Measurements from ENCODE around the gene SEMA6B.
A peak's percentile ranks its signal among the peaks of the same experiment; 100 is the strongest.

The SEMA6B gene

GRCh38 chr19:4557144-4557970 is 2.1 kb downstream of the SEMA6B start:
- Histone ChIP-seq H3K4me3 (no peak overlapping the region), H3K9ac (ENCODE audit: insufficient read length) (no peak overlapping the region), H3K9me3 (ENCODE audit: low read depth, low read length) (no peaks in the 10 kb centered on the region), H3K27ac (no peak overlapping the region), H3K36me3 (ENCODE audit: insufficient read depth, low read length) (no peaks in the 10 kb centered on the region)
- TF ChIP-seq EZH2 (IDR thresholded peaks at IDR 0.05) (no peak), FOXP2 (optimal IDR thresholded peaks at IDR 0.05; ENCODE audit: control extremely low read depth, extremely low read length, insufficient read depth) (no peak), POLR2AphosphoS5 (IDR thresholded peaks at IDR 0.05; ENCODE audit: borderline replicate concordance, low read depth, low read length) (no peak)
- no peak for DNase-seq (ENCODE audit: low read depth, low spot score)

- no peak for TF ChIP-seq FOXP2 (optimal IDR thresholded peaks at IDR 0.05; ENCODE audit: control extremely low read depth, extremely low read length, insufficient read depth)
- TF ChIP-seq POLR2AphosphoS5 (IDR thresholded peaks at IDR 0.05; ENCODE audit: borderline replicate concordance, low read depth, low read length) = no peak
Observed at GRCh38 chr19:4556597-4557127, 2.8 kb downstream of the SEMA6B start.

DNA sequence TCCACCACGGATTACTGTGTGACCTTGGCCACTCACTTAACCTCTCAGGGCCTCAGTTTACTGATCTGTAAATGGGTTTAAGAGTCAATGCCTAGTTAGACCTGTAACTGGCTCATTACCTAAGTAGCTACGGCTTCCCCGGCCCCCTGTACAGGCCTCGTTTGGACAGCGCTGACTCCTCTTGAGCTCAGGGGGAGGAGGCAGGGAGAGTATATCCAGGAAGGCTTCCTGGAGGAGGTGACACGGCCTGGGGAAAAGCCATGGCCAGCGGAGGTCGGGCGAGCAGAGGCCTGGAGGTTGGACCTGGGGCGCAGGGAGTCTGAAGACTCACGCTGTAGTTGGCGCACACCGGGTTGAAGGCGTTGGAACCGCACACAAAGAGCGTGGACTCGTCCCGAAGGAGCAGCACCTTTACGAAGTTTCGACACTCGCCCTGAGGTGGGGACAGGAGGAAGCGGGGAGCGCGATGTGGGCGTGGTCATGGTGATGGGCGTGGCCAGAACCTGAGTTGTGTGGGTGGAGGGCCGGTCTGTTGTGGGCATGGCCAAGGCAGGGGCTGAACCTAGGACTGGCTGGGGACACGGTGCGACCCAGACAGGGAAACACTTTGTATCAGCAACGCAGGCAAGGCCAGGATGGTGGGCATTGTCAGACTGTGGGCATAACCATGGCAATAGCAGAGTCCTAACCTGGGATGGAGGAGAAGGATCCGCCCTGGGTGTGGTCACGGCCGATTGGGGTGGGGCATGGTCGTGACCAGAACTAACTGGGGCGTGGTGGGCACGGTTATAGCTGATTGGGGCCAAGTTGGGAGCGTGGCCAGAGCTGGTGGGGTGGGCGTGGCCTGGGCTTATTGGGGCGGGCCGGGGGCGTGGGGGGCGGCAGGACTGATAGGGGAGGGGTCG is 3.6 kb downstream of the SEMA6B start:
- Histone ChIP-seq H3K9me3 (ENCODE audit: low read depth, low read length) (no peaks in the 10 kb centered on the region), H3K4me3 (peak overlapping the region; percentile 60), H3K36me3 (ENCODE audit: insufficient read depth, low read length) (no peaks in the 10 kb centered on the region), H3K9ac (ENCODE audit: insufficient read length) (no peak overlapping the region), H3K27ac (no peak overlapping the region)
- DNase-seq (ENCODE audit: low read depth, low spot score) = no peak
- TF ChIP-seq POLR2AphosphoS5 (IDR thresholded peaks at IDR 0.05; ENCODE audit: borderline replicate concordance, low read depth, low read length) (no peak), FOXP2 (optimal IDR thresholded peaks at IDR 0.05; ENCODE audit: control extremely low read depth, extremely low read length, insufficient read depth) (peak; percentile 25)

More at GRCh38 chr19:4556597-4557127, 2.8 kb downstream of the SEMA6B start:
- H3K9me3 ChIP-seq (ENCODE audit: low read depth, low read length) = no peaks in the 10 kb centered on the region
- no peaks in the 10 kb centered on the region for H3K36me3 ChIP-seq (ENCODE audit: insufficient read depth, low read length)
- H3K27ac ChIP-seq = no peak overlapping the region
- peak overlapping the region; percentile 60 for H3K4me3 ChIP-seq
- no peak overlapping the region for H3K9ac ChIP-seq (ENCODE audit: insufficient read length)
- DNase-seq (ENCODE audit: low read depth, low spot score) = no peak

- Histone ChIP-seq H3K4me3 (no peak overlapping the region), H3K9ac (ENCODE audit: insufficient read length) (no peak overlapping the region), H3K9me3 (ENCODE audit: low read depth, low read length) (no peaks in the 10 kb centered on the region), H3K36me3 (ENCODE audit: insufficient read depth, low read length) (no peaks in the 10 kb centered on the region), H3K27ac (no peak overlapping the region)
- no peak for DNase-seq (ENCODE audit: low read depth, low spot score)
- TF ChIP-seq POLR2AphosphoS5 (IDR thresholded peaks at IDR 0.05; ENCODE audit: borderline replicate concordance, low read depth, low read length) (no peak), FOXP2 (optimal IDR thresholded peaks at IDR 0.05; ENCODE audit: control extremely low read depth, extremely low read length, insufficient read depth) (no peak), EZH2 (IDR thresholded peaks at IDR 0.05) (no peak)
Observed at GRCh38 chr19:4554717-4555116, 4.8 kb downstream of the SEMA6B start.

- Histone ChIP-seq H3K4me3 (no peak overlapping the region), H3K9ac (ENCODE audit: insufficient read length) (no peak overlapping the region), H3K27ac (no peak overlapping the region), H3K36me3 (ENCODE audit: insufficient read depth, low read length) (no peaks in the 10 kb centered on the region), H3K9me3 (ENCODE audit: low read depth, low read length) (no peaks in the 10 kb centered on the region)
- no peak for DNase-seq (ENCODE audit: low read depth, low spot score)
- TF ChIP-seq EZH2 (IDR thresholded peaks at IDR 0.05) (no peak), POLR2AphosphoS5 (IDR thresholded peaks at IDR 0.05; ENCODE audit: borderline replicate concordance, low read depth, low read length) (no peak), FOXP2 (optimal IDR thresholded peaks at IDR 0.05; ENCODE audit: control extremely low read depth, extremely low read length, insufficient read depth) (no peak)
Observed at GRCh38 chr19:4553775-4554174, 5.7 kb downstream of the SEMA6B start.

- Histone ChIP-seq H3K9me3 (ENCODE audit: low read depth, low read length) (no peaks in the 10 kb centered on the region), H3K27ac (no peak overlapping the region), H3K9ac (ENCODE audit: insufficient read length) (no peak overlapping the region), H3K4me3 (no peak overlapping the region), H3K36me3 (ENCODE audit: insufficient read depth, low read length) (no peaks in the 10 kb centered on the region)
- no peak for TF ChIP-seq POLR2AphosphoS5 (IDR thresholded peaks at IDR 0.05; ENCODE audit: borderline replicate concordance, low read depth, low read length)
- TF ChIP-seq FOXP2 (optimal IDR thresholded peaks at IDR 0.05; ENCODE audit: control extremely low read depth, extremely low read length, insufficient read depth) = no peak
- TF ChIP-seq EZH2 (IDR thresholded peaks at IDR 0.05) = no peak
- no peak for DNase-seq (ENCODE audit: low read depth, low spot score)
Observed at GRCh38 chr19:4553092-4553695, 6.3 kb downstream of the SEMA6B start.

DNA sequence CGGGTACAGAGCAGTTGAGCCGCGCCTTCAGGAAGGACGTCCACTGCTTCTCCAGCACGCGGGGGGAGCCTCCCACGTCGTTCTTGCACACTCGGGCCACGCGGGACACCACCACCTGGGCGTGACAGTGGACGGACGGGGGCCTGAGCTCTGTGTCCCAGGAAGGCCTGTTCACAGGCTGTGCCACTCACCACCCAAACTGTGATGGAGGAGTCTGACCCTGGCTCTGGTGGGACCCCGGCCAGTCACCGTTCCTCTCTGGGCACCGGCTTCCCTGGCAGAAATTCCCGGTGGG is 7.0 kb downstream of the SEMA6B start:
- no peak for DNase-seq (ENCODE audit: low read depth, low spot score)
- no peak overlapping the region for H3K9ac ChIP-seq (ENCODE audit: insufficient read length)
- H3K36me3 ChIP-seq (ENCODE audit: insufficient read depth, low read length) = no peaks in the 10 kb centered on the region
- H3K9me3 ChIP-seq (ENCODE audit: low read depth, low read length) = no peaks in the 10 kb centered on the region
- no peak for TF ChIP-seq EZH2 (IDR thresholded peaks at IDR 0.05)
- no peak overlapping the region for H3K4me3 ChIP-seq
- no peak overlapping the region for H3K27ac ChIP-seq

GRCh38 chr19:4550479-4551050 is 8.9 kb downstream of the SEMA6B start:
- no peak for DNase-seq (ENCODE audit: low read depth, low spot score)
- Histone ChIP-seq H3K9me3 (ENCODE audit: low read depth, low read length) (no peaks in the 10 kb centered on the region), H3K36me3 (ENCODE audit: insufficient read depth, low read length) (no peaks in the 10 kb centered on the region), H3K27ac (no peak overlapping the region), H3K4me3 (no peak overlapping the region), H3K9ac (ENCODE audit: insufficient read length) (no peak overlapping the region)
- TF ChIP-seq FOXP2 (optimal IDR thresholded peaks at IDR 0.05; ENCODE audit: control extremely low read depth, extremely low read length, insufficient read depth) (no peak), POLR2AphosphoS5 (IDR thresholded peaks at IDR 0.05; ENCODE audit: borderline replicate concordance, low read depth, low read length) (no peak), EZH2 (IDR thresholded peaks at IDR 0.05) (no peak)
